Endothelial cell of umbilical vein (primary cell): ENCODE data around the gene OTUD3. TPM values are rescaled to one million over a fixed set of nuclear protein-coding genes. Genes with fewer than 3 reads are reported as not detected.

ENCODE experiments used
- BruUV-seq: library from RNA; stranded (reverse); fragments of 400-500 nt; replicated peaks from 2 replicates; lab custom pipeline; 2021; lab: Mats Ljungman, UMichigan
- CTCF ChIA-PET: fragments of 300-600, 350-600 bp; sonication (Branson Sonifier 250); formaldehyde crosslinking; loops from one replicate; lab custom pipeline; 2021; ENCODE audit warnings: antibody characterized with exemption, inconsistent platforms; lab: Charles Lee
- POLR2A ChIA-PET: fragments of 300-600, 350-600 bp; sonication (Branson Sonifier 250); formaldehyde crosslinking; loops from one replicate; lab custom pipeline; 2021; ENCODE audit warnings: antibody characterized with exemption, inconsistent platforms; lab: Charles Lee
- DNase-seq: peaks from one replicate; pipeline ENCODE4 v3.0.0-alpha.2; 2011; ENCODE audit warnings: low read depth, low spot score
- FAIRE-seq: peaks from 2 replicates; lab custom pipeline; 2011; peaks lifted over from hg19 to GRCh38; lab: Jason Lieb, UNC
- H2AFZ ChIP-seq: 2 replicates; pipeline ENCODE4 v1.6.0; 2012; ENCODE audit warnings: low read depth, low read length, control low read depth, inconsistent platforms
- H3K27ac ChIP-seq: 2 replicates; pipeline ENCODE4 v1.5.1; 2011; ENCODE audit warnings: low read depth, mild to moderate bottlenecking, control low read depth, low read length, moderate library complexity; ENCODE audit not compliant: insufficient read depth
- H3K27me3 ChIP-seq, 2 experiments: 2 replicates each; pipeline versions ENCODE4 v1.6.0 to v1.6.1; 2011; ENCODE audit warnings: low read length in 2 of 2, mixed read lengths in 1 of 2; ENCODE audit not compliant: control insufficient read depth in 2 of 2, insufficient read depth in 2 of 2
- H3K36me3 ChIP-seq, 2 experiments: 2 replicates in 1 of 2; 3 replicates in 1 of 2; pipeline ENCODE4 v1.5.1; 2011; ENCODE audit warnings: low read length in 2 of 2, mild to moderate bottlenecking in 1 of 2, moderate library complexity in 1 of 2; ENCODE audit not compliant: control insufficient read depth in 2 of 2, insufficient read depth in 2 of 2; ENCODE audit errors: extremely low read depth in 1 of 2
- H3K4me1 ChIP-seq: 3 replicates; pipeline ENCODE4 v1.5.1; 2011; ENCODE audit warnings: mild to moderate bottlenecking, low read length; ENCODE audit not compliant: control insufficient read depth, insufficient read depth; ENCODE audit errors: extremely low read depth
- H3K4me2 ChIP-seq: 2 replicates; pipeline ENCODE4 v1.6.1; 2011; ENCODE audit warnings: low read length, control low read depth, mixed read lengths; ENCODE audit not compliant: insufficient read depth
- H3K4me3 ChIP-seq, 3 experiments: fragments of 200-600 bp in 1 of 3; sonication (generic), shearing (Covaris generic) in 1 of 3; replicated peaks in 1 of 3; 2 replicates each; pipeline ENCODE4 v1.5.1; 2011 to 2016; ENCODE audit warnings: control low read depth in 3 of 3, low read length in 3 of 3, mild to moderate bottlenecking in 2 of 3, inconsistent platforms in 1 of 3, low read depth in 1 of 3, moderate library complexity in 1 of 3; ENCODE audit not compliant: insufficient read depth in 1 of 3
- H3K79me2 ChIP-seq: 2 replicates; pipeline ENCODE4 v1.6.0; 2012; ENCODE audit warnings: low read length, inconsistent platforms; ENCODE audit not compliant: control insufficient read depth, insufficient read depth
- H3K9ac ChIP-seq: replicated peaks from 2 replicates; pipeline ENCODE3; 2011; ENCODE audit warnings: low read length, control low read depth; ENCODE audit not compliant: insufficient read depth; ENCODE audit errors: extremely low read depth
- H3K9me1 ChIP-seq: replicated peaks from 3 replicates; pipeline ENCODE4 v1.6.0; 2011; ENCODE audit warnings: mild to moderate bottlenecking, low read length; ENCODE audit not compliant: control insufficient read depth, insufficient read depth; ENCODE audit errors: extremely low read depth
- H3K9me3 ChIP-seq: replicated peaks from 2 replicates; pipeline ENCODE4 v1.5.1; 2012; ENCODE audit warnings: low read length, inconsistent platforms; ENCODE audit not compliant: control insufficient read depth, insufficient read depth
- H4K20me1 ChIP-seq: replicated peaks from 2 replicates; pipeline ENCODE3; 2011; ENCODE audit warnings: mild to moderate bottlenecking, low read length; ENCODE audit not compliant: control insufficient read depth, insufficient read depth; ENCODE audit errors: extremely low read depth
- CTCF ChIP-seq, 2 donors: IDR thresholded peaks; 1 replicate in 1 of 2; 2 replicates in 1 of 2; pipeline ENCODE4 v1.5.1; 2011; ENCODE audit warnings: low read length in 2 of 2, mild to moderate bottlenecking in 2 of 2, moderate library complexity in 2 of 2, control low read depth in 1 of 2, inconsistent platforms in 1 of 2, low read depth in 1 of 2; ENCODE audit not compliant: insufficient read depth in 1 of 2; ENCODE audit errors: extremely low read depth in 1 of 2
- GATA2 ChIP-seq: IDR thresholded peaks from 2 replicates; pipeline ENCODE4 v1.7.0; 2011; ENCODE audit warnings: low read depth, mild to moderate bottlenecking, moderate library complexity, mixed read lengths, low read length; ENCODE audit not compliant: insufficient read length, insufficient read depth
- POLR2A ChIP-seq: IDR thresholded peaks from 2 replicates; pipeline ENCODE4 v1.6.1; 2012; ENCODE audit warnings: low read depth, mild to moderate bottlenecking, control low read depth, low read length
- dilution Hi-C: fragments of 300-500 bp; cut with MboI; formaldehyde crosslinking; loops from one replicate; pipeline ENCODE4 v1.15.0; 2019; ENCODE audit warnings: low sequenced_read_pairs; ENCODE audit not compliant: extremely low pct_ligation_motif_present
- intact Hi-C: fragments of 100-400 bp; cut with micrococcal nuclease; formaldehyde crosslinking; loops from one replicate; pipeline ENCODE4 v1.10.0; 2022
- polyA plus RNA-seq, 4 experiments: library from polyadenylated mRNA; depleted of rRNA in 3 of 4; stranded (reverse) in 3 of 4; unstranded in 1 of 4; fragments of >200 nt; gene quantifications; 2 replicates each; pipeline versions ENCODE4 v1.2.1 to v1.2.3, GENCODE V29; 2011 to 2012; ENCODE audit warnings: missing spikeins in 1 of 4
- total RNA-seq: library from RNA; stranded (reverse); gene quantifications from 2 replicates; pipeline ENCODE4 v1.2.3, GENCODE V29; 2021

The OTUD3 gene
- total and polyA plus RNA-seq, 2 donors (not counting 3 experiments of a cell fraction or from before 2014, with no cell fraction given) = 3.1 to 10.6 TPM

GRCh38 chr1:19892129-19892528 is 9.9 kb downstream of the OTUD3 start:
- peaks cover 1 to 8% of the 10 kb centered on the region in 2 experiments for H3K36me3 ChIP-seq

More at GRCh38 chr1:19892129-19892528, 9.9 kb downstream of the OTUD3 start:
- POLR2A ChIA-PET = no interaction called here
- Histone ChIP-seq H4K20me1 (no peaks in the 10 kb centered on the region), H3K9ac (no peak overlapping the region), H3K4me3 (no peak overlapping the region), H3K9me3 (no peaks in the 10 kb centered on the region), H3K9me1 (no peaks in the 10 kb centered on the region), H3K79me2 (peaks cover 43% of the 10 kb centered on the region), H3K4me1 (peaks cover 38% of the 10 kb centered on the region), H3K4me2 (no peak overlapping the region), H3K27me3 (no peaks in the 10 kb centered on the region), H3K27ac (peak overlapping the region; percentile 10), H2AFZ (no peak overlapping the region)
- TF ChIP-seq CTCF (IDR thresholded peaks at IDR 0.05; ENCODE audit: extremely low read depth in 1 of 2, insufficient read depth in 1 of 2, low read depth in 1 of 2, low read length in 2 of 2) (no peak), POLR2A (no peak), GATA2 (no peak)
- DNase-seq = no peak
- FAIRE-seq = no peak
- CTCF ChIA-PET = interaction anchor here (4.2 kb wide), 1 partner anchor 10 kb away, joined by 19 read pairs; the partner anchor contains the start of gene OTUD3
- intact Hi-C loops (no loop called here), dilution Hi-C loops (no loop called here)
- BruUV-seq = no TSS peak
